ENCODE results near the gene CFAP53. TPM values are rescaled to one million over a fixed set of nuclear protein-coding genes. Genes with fewer than 3 reads are reported as not detected.

Gene CFAP53
- total and polyA plus RNA-seq, 2 of the 4 experiments (the other 2 are of a cell fraction), result under 0.01 to 0.12 TPM

GRCh38 chr18:50282521-50283335, 16.4 kb upstream of the CFAP53 start (continued):
- no peak for TF ChIP-seq FOS (IDR thresholded peaks at IDR 0.05; ENCODE audit: low read depth, low read length)
- no peak for TF ChIP-seq MXI1 (IDR thresholded peaks at IDR 0.05; ENCODE audit: borderline replicate concordance, low read depth, low read length)

GRCh38 chr18:50281972-50282520, 15.8 kb upstream of the CFAP53 start:
- H2AK9ac ChIP-seq (replicated peaks; ENCODE audit: low read depth, low read length, poor library complexity), result peak overlapping the region; percentile 97
- intact Hi-C loops (cut with micrococcal nuclease), result loop anchor here (1.0 to 10.0 kb wide), 2 partner anchors 16 to 787 kb away; partner anchors contain the start of genes CFAP53 and RPL17
- peaks cover 24 to 51% of the 10 kb centered on the region in 2 experiments for H3K79me1 ChIP-seq (ENCODE audit: low read depth in 1 of 2, low read length in 2 of 2)
- peak overlapping the region; percentile 48 to 87; a peak in 3 of 4 replicates for H4K8ac ChIP-seq (ENCODE audit: low read depth in 2 of 2, low read length in 2 of 2)
- H4K91ac ChIP-seq (ENCODE audit: insufficient read depth, low read depth, low read length), result peak overlapping the region; percentile 43; the same call in 1 of the 2 replicates
- H3K9me3 ChIP-seq (ENCODE audit: control insufficient read depth, insufficient read depth, low read length), result no peaks in the 10 kb centered on the region
- H2AK5ac ChIP-seq (ENCODE audit: low read depth, low read length), result peak overlapping the region; percentile 91
- peak overlapping the region; percentile 99 for H2AFZ ChIP-seq (replicated peaks; ENCODE audit: low read length, poor library complexity)
- H4K20me1 ChIP-seq (ENCODE audit: insufficient read depth, low read length), result peaks cover 8% of the 10 kb centered on the region; the same call in 1 of the 2 replicates
- H3K14ac ChIP-seq (replicated peaks; ENCODE audit: low read depth, low read length), result peak overlapping the region; percentile 24; the same call in 1 of the 2 replicates
- WGBS, 2 experiments (ENCODE audit: extremely low coverage in 2 of 2, insufficient read length in 1 of 2), result 60% methylated on average over 4 of the region's 35 CpGs; no CpG with 5 or more reads in 1 of the 2 experiments
- dilution Hi-C loops (cut with HindIII; ENCODE audit: low sequenced_read_pairs, unreplicated experiment), result no loop called here
- H4K5ac ChIP-seq (ENCODE audit: low read depth, low read length), result peak overlapping the region; percentile 84
- H3K4ac ChIP-seq (ENCODE audit: low read depth, low read length), result peak overlapping the region; percentile 79
- TF ChIP-seq RAD21 (IDR thresholded peaks at IDR 0.05; ENCODE audit: low read length), result no peak
- no peak for TF ChIP-seq MAFK (IDR thresholded peaks at IDR 0.05; ENCODE audit: low read depth, low read length)
- no peak for TF ChIP-seq ELK1 (IDR thresholded peaks at IDR 0.05; ENCODE audit: borderline replicate concordance, low read depth, low read length)
- TF ChIP-seq CEBPB (IDR thresholded peaks at IDR 0.05; ENCODE audit: low read depth, low read length), result no peak
- no peak for TF ChIP-seq MXI1 (IDR thresholded peaks at IDR 0.05; ENCODE audit: borderline replicate concordance, low read depth, low read length)
- no peak for TF ChIP-seq RCOR1 (IDR thresholded peaks at IDR 0.05; ENCODE audit: insufficient replicate concordance, low read length)
- no peak for TF ChIP-seq CTCF (conservative IDR thresholded peaks at IDR 0.05; ENCODE audit: low read depth, low read length)
- no peak for TF ChIP-seq USF2 (IDR thresholded peaks at IDR 0.05; ENCODE audit: low read depth, low read length)
- DNase-seq (no peak), ATAC-seq (ENCODE audit: low read depth) (no peak)
- no peak overlapping the region for H2BK120ac ChIP-seq (ENCODE audit: low read depth, low read length)
- POLR2A ChIA-PET (ENCODE audit: unreplicated experiment), result interaction anchor here (0.6 kb wide), 1 partner anchor 364 kb away, joined by 3 read pairs; no protein-coding TSS in a partner anchor
- peak overlapping the region; percentile 87 for H2BK5ac ChIP-seq (ENCODE audit: low read depth, low read length, poor library complexity, severe bottlenecking)
- no peak overlapping the region for H3K56ac ChIP-seq (ENCODE audit: extremely low read depth, insufficient read depth, low read length)
- peak overlapping the region; percentile 82 for H3K9ac ChIP-seq (ENCODE audit: low read depth, low read length)
- peaks cover 39% of the 10 kb centered on the region for H3K36me3 ChIP-seq (ENCODE audit: control insufficient read depth, insufficient read depth, low read length)
- no peak overlapping the region for H2BK20ac ChIP-seq (ENCODE audit: low read depth, low read length)
- in situ Hi-C loops (cut with MboI; ENCODE audit: low sequenced_read_pairs), result loop anchor here (25.0 kb wide), 2 partner anchors 755 to 1645 kb away; partner anchors contain the start of gene SMAD4
- no peak overlapping the region for H3K23ac ChIP-seq (ENCODE audit: low read depth, low read length)
- peaks cover 10% of the 10 kb centered on the region for H3K4me1 ChIP-seq (ENCODE audit: control insufficient read depth, insufficient read depth, low read length)
- H3K9me1 ChIP-seq (ENCODE audit: insufficient read depth, low read length), result peaks cover 9% of the 10 kb centered on the region; the same call in 1 of the 2 replicates
- H3K27ac ChIP-seq (ENCODE audit: insufficient read depth, low read length), result peak overlapping the region; percentile 82
- CTCF ChIA-PET, result no interaction called here
- no peaks in the 10 kb centered on the region for H3K27me3 ChIP-seq (ENCODE audit: control insufficient read depth, insufficient read depth, low read length)
- H2BK15ac ChIP-seq (ENCODE audit: low read depth, low read length), result no peak overlapping the region
- H3K18ac ChIP-seq (ENCODE audit: low read depth, low read length), result no peak overlapping the region; the same call in 1 of the 2 replicates
- peak overlapping the region; percentile 80 for H3K4me3 ChIP-seq (ENCODE audit: insufficient read depth, low read depth, low read length)
- peak overlapping the region; percentile 71 for H3K4me2 ChIP-seq (ENCODE audit: low read depth, low read length)
- no TSS peak for BruUV-seq (replicated peaks)
